ENCODE measurements around the gene ARFGAP1.

Gene ARFGAP1

DNA sequence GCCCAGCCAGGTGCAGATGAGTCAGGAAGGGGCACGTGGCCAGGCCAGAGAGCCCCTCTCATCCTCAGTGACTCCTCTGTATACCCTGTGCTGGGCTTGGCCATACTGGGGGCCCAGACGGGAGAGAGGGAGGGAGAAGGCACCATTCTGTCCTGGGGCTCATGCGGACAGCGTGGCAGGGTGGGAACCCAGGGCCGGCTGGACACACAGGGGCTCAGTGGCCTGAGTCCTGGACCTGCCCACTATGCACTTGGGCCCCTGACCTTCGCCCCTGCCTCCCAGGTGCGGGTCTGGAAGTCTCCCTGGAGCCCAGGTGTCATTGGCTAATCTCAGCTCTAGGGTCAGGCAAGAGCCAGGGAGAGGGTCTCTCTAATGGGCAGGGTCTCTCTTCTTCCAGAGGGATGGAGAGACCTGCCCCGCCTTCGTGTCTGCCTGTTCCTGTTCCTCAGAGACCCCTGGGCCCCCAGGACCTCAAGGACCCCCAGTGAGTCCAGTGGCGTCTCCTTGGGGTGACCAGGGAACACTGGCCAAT is 48.1 kb downstream of the ARFGAP1 start:
- no peak for DNase-seq (ENCODE audit: low read depth)

DNA sequence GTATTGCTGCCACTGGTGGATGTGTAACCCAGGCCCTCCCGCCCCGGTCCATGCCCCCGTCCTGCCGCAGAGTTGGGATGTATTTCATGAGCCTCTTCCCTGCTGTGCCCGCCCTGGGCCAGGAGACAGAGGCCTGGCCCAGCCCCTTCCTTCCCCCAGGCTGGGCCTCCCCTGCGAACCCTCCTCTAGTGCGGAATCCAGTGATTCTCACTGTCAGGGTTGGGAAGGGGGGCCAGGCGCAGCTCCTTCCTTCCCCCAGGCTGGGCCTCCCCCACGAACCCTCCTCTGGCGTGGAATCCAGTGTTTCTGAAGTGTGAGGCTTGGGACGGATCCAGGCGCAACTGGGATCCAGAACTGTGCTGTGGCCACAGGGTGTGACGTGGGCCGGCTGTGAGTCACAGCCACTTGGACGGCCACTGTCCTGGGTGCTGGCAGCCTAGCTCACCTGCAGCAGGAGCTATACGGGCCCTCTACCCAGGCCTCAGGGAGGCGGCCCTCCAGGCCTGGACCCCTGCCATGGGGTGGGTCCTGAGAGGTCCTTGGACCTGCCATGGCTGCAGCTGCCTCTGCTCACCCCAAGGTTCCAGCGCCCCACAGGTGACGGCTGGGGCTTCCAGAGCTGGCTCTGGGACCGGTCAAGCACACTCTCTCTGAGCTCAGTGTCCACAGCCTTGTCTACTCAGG is 48.7 kb downstream of the ARFGAP1 start:
- DNase-seq (ENCODE audit: low read depth): no peak

GRCh38 chr20:63322146-63322932 is 49.7 kb downstream of the ARFGAP1 start:
- DNase-seq (ENCODE audit: low read depth): no peak

DNA sequence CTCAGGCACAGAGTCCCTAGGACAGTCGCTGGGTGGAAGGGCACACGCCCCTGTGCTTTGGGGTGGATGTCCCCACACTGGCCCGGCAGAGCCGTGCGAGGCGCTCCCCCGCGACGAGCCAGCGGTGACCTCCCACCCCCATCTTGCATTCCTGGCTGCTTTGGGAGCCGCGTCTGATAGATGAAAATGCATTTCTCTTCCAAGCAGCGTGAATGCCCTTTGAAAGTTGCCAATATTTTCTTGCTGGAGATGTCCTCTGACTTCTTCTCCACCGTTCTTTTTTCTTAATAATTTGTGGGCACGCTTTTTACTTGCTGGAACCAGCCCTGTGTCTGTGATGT is 50.3 kb downstream of the ARFGAP1 start:
- no peak for DNase-seq (ENCODE audit: low read depth)

DNA sequence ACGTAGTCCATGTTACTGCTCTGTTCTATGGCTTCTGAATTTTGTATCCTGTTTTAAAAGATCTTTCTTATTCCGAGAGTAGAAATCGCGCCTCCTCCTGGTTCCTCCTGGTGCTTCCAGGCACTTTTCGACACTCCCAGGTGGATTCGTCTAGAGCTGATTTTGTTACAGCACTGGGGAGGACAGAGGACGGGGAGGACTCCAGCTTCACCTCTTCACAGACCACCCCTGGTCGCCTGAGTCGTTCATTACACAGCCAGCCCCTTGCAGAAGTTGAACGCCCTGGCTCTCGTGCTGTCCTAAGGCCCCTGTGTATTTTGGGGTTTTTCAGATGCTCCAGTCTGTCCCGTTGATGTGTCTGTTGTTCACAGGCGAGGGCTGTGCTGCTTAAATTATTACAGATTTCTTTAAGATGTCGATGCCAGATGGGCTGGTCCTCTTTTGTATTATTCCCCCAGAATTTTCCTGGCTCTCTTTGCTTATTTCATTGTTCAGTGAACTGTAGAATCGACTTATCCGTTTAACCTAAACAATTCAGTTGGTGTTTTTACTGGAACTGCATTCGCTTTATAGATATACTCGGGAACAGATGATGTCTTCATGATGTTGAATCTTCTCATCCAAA is 50.9 kb downstream of the ARFGAP1 start:
- DNase-seq (ENCODE audit: low read depth): no peak

- DNase-seq (ENCODE audit: low read depth): no peak
Observed at GRCh38 chr20:63325021-63325471, 52.4 kb downstream of the ARFGAP1 start.

DNA sequence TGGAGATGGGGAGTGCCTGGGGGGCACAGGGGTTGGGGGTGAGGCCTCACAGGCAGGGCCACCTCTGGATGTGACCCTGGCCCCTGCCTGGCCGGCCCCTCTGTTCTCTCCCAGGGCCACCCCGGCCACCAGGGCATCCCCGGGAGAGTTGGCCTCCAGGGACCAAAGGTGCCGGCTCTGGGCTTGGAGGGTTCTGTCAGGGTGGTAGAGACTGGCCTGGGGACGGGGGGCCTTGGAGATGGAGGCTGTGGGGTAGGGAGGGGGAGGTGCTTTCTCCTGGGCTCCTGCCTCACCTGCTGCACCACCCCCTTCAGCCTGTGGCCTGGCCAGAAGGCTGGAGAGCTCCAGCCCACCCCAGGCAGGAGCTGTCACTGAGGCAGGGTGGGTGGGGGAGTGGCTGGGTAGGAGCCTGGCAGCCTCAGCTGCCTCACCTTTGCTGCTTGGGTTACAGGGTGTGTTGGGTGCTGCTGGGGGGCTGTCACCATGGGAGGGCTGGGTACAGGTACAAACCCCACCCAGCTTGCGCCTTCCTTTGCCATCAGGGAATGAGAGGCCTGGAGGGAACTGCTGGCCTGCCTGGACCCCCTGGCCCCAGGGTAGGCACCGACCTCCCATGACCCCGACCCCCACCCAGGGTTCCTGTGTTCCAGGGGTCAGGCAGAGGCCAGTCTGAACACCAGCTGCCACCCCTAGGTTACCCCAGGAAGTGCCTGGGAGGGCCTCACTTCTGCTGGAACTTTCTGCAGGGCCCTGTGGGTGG is 53.1 kb downstream of the ARFGAP1 start:
- no peak for DNase-seq (ENCODE audit: low read depth)

- DNase-seq (ENCODE audit: low read depth): no peak
Observed at GRCh38 chr20:63326314-63327230, 54.0 kb downstream of the ARFGAP1 start.

DNA sequence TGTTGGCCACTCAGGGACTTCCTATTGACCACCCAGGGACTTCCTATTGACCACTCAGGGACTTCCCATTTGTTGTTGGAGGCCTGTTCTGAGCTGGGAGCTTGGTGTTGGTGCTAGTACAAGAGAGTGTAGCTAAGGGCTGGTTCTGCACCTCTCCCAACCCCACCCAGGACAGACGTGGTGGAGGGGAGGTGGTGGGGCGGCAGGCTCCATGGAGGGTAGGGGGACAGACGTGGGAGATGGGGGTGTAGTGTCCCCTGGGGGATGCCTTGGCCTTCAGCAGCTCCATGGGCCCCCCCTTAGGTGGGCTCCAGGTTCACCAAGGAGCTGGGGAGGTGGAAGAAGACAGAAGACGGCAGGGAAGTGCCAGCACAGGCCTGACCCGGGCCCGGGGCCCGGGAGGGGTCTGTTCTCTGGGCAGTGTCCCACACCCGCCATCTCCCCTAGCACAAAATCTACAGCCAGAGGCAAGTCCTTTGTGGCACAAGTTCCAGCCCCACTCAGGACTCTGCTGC is 54.7 kb downstream of the ARFGAP1 start:
- DNase-seq (ENCODE audit: low read depth): no peak

- DNase-seq (ENCODE audit: low read depth): no peak
Observed at GRCh38 chr20:63328026-63328700, 55.5 kb downstream of the ARFGAP1 start.

- no peak for DNase-seq (ENCODE audit: low read depth)
Observed at GRCh38 chr20:63328718-63329275, 56.2 kb downstream of the ARFGAP1 start.

GRCh38 chr20:63329331-63330083 is 56.9 kb downstream of the ARFGAP1 start:
- DNase-seq (ENCODE audit: low read depth): no peak

DNA sequence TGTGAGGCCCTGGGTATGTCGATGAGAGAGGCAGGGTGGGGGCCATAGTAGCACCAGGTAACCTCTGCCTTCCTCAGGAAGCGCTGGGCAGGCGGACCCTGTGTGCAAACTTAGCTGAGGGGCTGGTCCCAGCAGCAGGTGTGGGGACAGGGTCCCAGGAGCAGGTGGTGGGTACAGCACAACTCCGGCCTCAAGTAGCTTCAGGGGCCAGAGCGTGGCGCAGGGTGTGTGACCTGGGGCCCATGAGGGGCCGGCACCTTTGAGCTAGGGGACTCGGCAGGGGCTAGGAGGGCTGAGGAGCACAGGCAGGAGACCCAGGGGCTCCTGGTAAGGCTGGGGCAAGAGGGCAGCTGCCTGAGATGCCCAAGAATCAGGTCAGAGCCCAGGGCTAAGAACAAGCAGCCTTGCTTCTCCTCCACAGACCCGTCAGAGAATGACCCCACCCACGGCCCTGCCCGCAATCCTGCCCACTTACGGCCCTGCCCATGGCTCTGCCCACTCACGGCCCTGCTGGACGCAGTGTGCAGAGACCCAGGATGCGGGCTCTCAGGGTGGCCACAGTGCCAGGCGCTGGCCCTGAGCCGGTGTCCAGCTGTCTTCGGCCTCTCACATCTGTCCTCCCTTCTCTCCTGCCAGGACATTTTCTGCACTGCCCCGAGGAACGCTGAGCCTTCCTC is 57.6 kb downstream of the ARFGAP1 start:
- DNase-seq (ENCODE audit: low read depth): no peak

DNA sequence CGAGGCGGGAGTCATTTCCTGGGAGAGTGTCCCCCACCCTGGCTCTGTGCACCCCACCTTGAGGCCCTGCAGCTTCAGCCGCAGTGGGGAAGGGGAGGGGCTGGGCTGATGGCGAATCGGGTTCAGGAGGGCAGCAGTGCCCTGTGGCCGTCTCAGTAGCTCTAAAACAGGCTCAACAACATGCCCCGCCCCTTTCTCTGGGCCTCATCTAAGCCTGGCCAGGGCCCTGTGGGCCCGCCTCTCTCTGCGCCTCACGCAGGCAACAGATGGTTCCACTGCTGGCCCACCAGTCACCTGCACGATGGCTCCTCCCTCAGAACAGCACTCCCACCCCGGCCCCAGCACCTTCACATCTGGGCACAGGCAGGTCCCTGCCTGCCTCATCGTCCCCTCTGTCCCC is 58.3 kb downstream of the ARFGAP1 start:
- DNase-seq (ENCODE audit: low read depth): no peak

DNA sequence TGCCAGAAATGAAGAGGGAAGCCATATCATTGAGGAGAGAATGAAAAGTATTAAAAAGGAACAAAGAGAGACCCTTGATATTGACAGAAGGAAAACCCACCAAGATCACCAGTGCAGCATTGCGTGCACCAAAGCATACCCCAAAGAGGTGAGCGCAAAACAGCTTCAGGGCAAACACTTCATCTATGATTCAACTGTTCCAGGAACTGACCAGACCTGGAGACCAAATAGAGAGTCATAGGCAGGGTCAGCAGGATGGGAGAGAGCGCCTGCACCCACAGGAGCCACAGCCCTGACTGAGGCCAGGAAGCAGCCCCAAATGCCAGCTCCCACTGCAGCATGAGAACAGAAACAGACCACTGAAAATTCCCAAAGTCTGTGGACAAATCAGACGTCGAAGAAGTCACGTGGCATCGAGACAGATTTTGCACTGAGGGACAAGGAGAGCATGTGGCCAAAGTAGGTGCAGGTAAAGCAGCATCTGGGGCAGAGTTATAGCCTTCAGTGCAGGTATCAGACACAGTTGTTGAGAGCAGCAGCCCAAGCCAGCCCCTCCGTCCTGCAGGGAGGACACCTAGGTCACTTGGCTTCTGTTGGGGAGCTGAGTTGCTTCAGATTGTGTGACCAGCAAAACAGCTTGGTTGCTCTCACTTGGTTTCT is 59.3 kb downstream of the ARFGAP1 start:
- no peak for DNase-seq (ENCODE audit: low read depth)

DNA sequence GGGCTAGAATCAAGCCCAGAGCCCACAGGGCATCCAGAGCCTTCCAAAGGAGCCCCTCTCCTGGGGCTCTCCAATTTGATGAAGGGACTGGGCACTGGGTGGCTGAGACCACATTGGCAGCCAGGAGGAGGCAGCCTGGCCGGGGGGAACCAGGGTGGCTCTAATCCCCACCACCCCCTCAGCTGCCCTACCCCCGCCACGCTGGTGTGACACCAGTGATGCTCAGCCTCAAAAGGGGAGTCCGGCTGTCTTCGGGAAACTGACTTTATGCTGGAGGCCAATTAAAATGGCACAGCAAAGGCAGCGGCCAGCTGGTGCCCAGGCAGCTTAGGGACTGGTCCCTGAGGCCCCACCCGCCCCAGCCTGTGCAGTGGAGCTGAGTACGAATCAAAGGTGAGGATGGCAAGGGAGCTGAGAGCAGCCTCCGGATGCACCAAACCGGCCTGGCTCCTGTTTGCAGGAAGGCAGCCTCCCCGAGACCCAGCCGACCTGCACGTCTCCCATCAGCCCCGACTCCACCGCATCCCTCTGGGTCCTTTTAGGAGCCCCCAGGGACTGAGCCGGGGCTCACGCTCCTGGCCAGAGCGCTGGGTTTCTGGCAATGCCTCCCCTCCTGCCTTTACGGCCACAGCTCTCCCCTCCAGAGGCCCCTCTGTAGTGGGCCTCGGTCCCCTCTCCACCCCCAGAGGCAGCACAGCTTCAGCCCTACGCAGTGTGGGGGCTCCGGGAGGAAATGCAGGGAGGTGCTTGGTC is 60.1 kb downstream of the ARFGAP1 start:
- DNase-seq (ENCODE audit: low read depth): no peak

GRCh38 chr20:63333241-63333836 is 60.7 kb downstream of the ARFGAP1 start:
- no peak for DNase-seq (ENCODE audit: low read depth)

Data from stimulated activated CD4-positive, alpha-beta T cell treated with anti-CD3 and anti-CD28 coated beads, Interleukin-2, amount 100 ng/mL, for 4 hours (primary cell).